H7 (cell line): ENCODE results near the gene ZNF107. TPM values are rescaled to one million over a fixed set of nuclear protein-coding genes. Genes with fewer than 3 reads are reported as not detected.
"Not testable (repeated sequence)": the region's sequence is repeated elsewhere in the genome, so short reads cannot be mapped to it uniquely, and the experiment has no call there.

ENCODE experiments used
- DNase-seq: peaks from one replicate; pipeline ENCODE4 v3.0.0; 2012
- H3K27me3 ChIP-seq: 2 replicates; pipeline ENCODE4 v1.6.0; 2011; ENCODE audit warnings: mild to moderate bottlenecking, low read length; ENCODE audit not compliant: control insufficient read depth, insufficient read depth
- H3K36me3 ChIP-seq: replicated peaks from 2 replicates; pipeline ENCODE4 v1.5.1; 2011; ENCODE audit warnings: low read length; ENCODE audit not compliant: control insufficient read depth, insufficient read depth
- H3K4me3 ChIP-seq: 2 replicates; pipeline ENCODE4 v1.5.1; 2011; ENCODE audit warnings: low read depth, mild to moderate bottlenecking, control low read depth, low read length, moderate library complexity; ENCODE audit not compliant: insufficient read depth
- total RNA-seq: library from RNA; depleted of rRNA; stranded (reverse); fragments of >200 nt; shearing (Covaris generic); gene quantifications from 2 replicates; pipeline ENCODE4 v1.2.3, GENCODE V29; 2014

The ZNF107 gene
- total RNA-seq, 1 experiment from 2014 or later: not detected

DNA sequence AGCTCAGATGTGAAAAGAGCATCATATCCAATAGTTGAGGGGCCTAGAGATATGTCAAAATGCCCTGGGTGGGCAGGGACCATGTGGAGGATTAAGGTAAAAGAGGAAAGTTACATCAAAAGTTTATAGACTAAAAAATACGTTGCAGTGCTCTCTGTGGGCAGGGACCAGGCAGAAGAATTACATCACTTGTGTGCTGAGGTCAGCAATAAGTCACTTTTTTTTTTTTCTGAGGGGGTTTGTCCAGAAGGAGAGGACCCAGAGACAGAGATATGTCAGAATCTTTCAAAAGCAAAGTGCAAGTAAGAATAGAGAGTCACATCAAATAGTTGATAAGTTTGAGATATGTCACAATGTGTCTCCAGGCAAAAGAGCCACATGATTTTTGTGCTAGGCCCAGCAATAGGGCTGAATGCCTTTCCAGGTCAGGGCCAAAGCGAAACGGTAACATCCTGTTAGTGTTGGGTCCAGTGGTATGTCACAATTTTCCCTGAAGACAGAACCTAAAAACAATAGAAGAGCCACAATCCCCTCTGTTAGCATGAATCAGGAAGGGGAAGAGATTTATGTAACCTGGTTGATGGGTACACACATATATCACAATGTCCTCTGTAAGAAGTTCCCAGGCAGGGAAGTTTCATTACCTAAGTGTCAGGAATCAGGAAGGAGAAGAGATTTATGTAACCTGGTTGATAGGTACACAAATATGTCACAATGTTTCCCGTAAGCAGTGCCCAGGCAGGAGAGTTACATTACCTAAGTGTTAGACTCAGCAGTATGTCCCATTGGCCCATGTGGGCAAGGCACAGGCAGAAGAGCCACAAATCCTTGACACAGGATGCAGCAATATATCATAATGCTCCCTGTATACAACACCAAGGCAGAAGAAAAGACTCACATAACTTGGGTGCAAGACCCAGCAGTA is 28.1 kb upstream of the ZNF107 start:
- DNase-seq: no peak
- no peak overlapping the region for H3K4me3 ChIP-seq
- H3K36me3 ChIP-seq: no peaks in the 10 kb centered on the region
- H3K27me3 ChIP-seq: no peaks in the 10 kb centered on the region

DNA sequence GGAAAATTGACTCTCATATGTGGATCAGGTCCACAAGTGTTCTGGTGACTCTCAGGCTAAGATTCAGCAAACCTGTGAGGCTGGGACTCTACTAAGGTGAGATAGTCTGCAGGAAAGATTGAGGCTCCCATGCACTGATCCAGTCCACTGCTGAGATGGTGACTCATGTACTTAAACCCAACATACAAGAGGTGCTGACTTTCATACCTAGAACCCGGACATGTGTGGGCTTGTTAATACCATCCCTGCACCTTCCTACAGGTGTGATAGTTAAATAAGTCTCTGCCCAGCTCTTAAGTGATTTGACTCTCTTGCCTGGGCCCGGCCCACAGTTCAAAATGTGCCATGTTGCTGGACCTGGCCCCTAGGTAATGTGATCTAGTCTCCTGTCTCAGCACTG is 27.1 kb upstream of the ZNF107 start:
- no peak overlapping the region for H3K4me3 ChIP-seq
- no peaks in the 10 kb centered on the region for H3K27me3 ChIP-seq
- no peaks in the 10 kb centered on the region for H3K36me3 ChIP-seq
- DNase-seq: no peak

DNA sequence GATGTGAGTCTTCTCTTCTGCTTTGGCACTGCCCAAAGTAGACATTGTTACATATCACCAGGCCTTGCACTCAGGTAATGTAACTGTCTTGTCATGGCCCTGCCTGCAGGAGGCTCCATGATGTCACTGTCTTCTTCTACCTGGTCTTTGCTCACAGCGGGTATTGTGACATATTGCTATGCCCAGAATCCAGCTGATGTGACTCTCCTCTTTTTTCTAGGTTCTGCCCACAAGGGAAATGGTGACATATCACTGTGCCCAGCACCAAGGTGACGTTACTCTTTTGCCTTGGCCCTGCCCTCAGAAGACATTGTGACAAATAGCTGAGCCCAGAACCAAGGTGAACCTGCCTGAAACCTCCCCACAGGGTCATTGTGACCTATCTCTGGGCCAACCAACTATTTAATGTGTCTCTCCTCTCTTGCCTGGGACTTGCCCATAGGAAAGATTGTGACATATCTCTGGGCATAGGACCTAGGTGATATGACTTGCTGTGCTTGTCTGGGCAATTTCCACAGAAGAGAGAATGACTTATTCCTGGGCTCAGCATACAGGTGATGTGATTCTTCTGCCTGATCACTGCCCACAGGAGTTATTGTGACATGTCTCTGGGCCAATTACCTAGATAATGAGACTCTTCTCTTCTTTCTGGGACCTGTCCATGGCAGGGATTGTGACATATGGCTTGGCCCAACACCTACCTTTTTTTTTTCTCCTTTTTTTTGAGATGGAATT is 26.5 kb upstream of the ZNF107 start:
- Histone ChIP-seq H3K4me3 (no peak overlapping the region), H3K27me3 (no peaks in the 10 kb centered on the region), H3K36me3 (no peaks in the 10 kb centered on the region)
- no peak for DNase-seq

DNA sequence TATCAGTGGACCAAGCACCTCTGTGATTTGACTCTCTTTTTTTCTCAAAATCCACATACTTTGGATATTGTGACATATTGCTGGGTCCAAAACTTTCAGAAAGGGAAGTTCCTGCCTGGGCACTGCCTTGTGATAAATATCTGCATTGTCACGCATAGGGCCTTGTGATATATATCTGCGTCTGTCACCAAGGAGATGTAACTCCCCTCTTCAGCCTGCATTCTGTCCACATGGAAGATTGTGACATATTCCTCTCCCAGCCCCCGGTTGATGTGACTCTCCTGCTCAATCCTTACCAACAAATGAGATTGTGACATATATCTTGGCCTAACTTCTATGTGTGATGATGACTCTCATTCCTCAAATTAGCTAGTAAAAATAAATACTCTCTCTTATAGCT is 25.4 kb upstream of the ZNF107 start:
- no peak for DNase-seq
- Histone ChIP-seq H3K4me3 (no peak overlapping the region), H3K36me3 (no peaks in the 10 kb centered on the region), H3K27me3 (no peaks in the 10 kb centered on the region)

DNA sequence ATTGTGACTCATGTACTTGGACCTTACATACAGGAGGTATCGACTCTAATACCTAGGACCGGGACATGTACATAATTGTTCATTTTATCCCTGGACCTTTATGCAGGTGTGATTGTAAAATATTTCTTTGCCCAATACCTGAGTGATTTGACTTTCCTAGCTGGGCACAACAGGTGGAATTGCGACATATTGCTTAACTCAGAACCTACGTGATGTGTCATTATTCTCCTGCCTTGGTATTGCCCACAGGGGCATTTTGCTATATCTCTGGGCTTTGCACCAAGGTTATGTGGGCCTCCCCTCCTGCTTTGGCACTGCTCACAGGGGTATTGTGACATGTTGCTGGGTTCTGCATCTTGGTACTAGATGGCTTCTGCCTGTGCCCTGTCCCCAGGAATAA is 23.9 kb upstream of the ZNF107 start:
- H3K36me3 ChIP-seq: no peaks in the 10 kb centered on the region
- H3K27me3 ChIP-seq: no peaks in the 10 kb centered on the region
- DNase-seq: no peak
- no peak overlapping the region for H3K4me3 ChIP-seq

DNA sequence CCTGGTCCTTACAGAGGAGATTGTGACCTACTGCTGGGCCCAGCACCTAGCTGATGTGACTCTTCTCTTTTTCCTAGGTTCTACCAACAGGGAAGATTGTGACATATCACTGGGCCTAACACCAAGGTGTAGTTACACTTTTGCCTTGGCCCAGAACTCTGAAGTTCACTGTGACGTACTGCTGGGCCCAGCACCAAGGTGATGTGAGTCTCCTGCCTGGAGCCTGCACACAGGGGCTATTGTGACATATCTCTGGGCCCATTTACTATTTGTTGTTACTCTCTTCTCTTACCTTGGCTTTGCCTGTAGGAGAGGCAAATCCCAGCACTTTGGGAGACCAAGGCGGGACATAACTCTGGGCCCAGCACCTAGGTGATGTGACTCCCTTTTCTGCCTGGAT is 23.1 kb upstream of the ZNF107 start:
- no peak for DNase-seq
- Histone ChIP-seq H3K36me3 (no peaks in the 10 kb centered on the region), H3K27me3 (no peaks in the 10 kb centered on the region), H3K4me3 (no peak overlapping the region)

DNA sequence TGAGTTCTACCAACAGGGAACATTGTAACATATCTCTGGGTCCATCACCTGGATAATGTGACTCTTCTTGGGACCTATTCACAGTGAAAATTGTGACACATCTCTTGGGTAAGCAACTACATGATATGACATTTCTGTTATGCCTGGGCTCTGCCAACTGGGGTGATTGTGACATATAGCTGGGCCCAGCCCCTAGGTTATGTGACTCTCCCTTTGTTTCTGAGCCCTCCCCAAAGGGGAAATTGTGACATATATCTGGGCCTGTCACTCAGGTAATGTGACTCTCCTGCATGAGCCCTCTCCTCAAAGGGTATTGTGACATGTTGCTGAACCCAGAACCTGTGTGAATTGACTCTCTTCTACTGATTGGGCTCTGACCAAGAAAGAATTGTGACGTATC is 22.4 kb upstream of the ZNF107 start:
- DNase-seq: no peak
- Histone ChIP-seq H3K27me3 (no peaks in the 10 kb centered on the region), H3K4me3 (no peak overlapping the region), H3K36me3 (no peaks in the 10 kb centered on the region)

DNA sequence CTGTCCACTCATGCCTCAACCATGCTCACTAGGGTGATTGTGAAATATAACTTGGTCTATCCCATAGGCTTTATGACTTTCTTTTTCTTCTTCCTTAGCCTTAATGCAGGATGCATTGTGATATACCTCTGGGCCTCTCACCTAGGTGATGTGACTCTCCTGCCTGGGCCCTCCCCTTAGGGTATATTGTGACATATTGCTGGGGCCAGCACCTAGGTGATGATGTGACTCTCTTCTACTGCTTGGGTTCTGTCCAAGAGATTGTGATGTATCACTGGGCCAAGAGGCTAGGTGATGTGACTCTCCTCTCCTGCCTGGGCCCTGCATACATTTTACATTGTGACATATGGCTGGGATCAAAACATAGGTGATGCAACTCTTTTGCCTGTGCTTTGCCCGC is 14.7 kb upstream of the ZNF107 start:
- no peaks in the 10 kb centered on the region for H3K36me3 ChIP-seq
- DNase-seq: no peak
- H3K27me3 ChIP-seq: no peaks in the 10 kb centered on the region

DNA sequence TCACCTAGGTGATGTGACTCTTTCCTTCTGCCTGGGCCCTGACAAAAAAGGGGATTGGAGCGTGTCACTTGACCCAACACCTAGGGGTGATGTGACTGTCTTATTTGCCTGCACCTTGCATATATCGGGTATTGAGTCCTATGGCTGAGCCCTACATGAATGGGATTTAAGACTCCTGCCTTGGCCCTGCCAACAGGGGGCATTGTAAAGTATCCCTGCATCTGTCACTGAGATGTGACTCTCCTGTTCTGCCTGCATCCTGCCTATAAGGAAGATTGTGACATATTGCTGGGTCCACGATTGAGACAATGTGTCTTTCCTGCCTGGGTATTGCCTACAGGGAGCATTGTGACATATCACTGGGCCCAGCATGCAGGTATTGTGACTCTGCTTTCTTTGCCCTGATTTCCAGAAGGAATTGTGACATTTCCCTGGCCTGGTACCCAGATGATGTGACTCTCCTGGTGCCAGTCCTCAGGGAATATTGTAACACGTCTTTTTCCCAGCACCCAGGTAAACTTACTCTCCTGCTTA is 14.2 kb upstream of the ZNF107 start:
- Histone ChIP-seq H3K36me3 (no peaks in the 10 kb centered on the region), H3K4me3 (no peak overlapping the region), H3K27me3 (no peaks in the 10 kb centered on the region)
- DNase-seq: no peak

More for the DNA sequence above, 14.7 kb upstream of the ZNF107 start:
- H3K4me3 ChIP-seq: no peak overlapping the region

DNA sequence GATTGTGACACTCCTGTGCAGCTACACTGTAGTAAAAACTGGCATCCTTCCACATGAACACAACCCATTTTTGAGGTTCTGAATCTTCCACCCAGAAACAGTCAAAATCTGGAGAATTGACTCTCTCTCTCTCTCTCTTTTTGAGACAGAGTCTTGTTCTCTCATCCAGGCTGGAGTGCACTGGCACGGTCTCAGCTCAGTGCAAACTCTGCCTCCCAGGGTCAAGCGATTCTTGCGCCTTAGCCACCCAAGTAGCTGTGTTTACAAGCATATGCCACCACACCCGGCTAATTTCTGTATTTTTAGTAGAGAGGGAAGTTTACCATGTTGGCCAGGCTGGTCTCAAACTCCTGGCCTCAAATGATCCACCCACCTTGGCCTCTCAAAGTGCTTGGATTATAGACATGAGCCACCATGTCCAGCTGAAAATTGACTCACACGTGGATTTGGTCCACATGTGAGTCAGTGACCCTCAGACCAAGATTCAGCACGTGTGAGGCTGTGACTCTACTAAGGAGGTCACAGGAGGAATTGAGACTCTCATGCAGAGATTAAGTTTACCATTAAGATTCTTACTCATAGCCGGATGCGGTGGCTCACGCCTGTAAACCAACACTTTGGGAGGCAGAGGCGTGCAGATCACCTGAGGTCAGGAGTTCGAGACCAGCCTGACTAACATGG is 12.1 kb upstream of the ZNF107 start:
- DNase-seq: no peak
- Histone ChIP-seq H3K27me3 (no peaks in the 10 kb centered on the region), H3K36me3 (no peaks in the 10 kb centered on the region), H3K4me3 (no peak overlapping the region)

DNA sequence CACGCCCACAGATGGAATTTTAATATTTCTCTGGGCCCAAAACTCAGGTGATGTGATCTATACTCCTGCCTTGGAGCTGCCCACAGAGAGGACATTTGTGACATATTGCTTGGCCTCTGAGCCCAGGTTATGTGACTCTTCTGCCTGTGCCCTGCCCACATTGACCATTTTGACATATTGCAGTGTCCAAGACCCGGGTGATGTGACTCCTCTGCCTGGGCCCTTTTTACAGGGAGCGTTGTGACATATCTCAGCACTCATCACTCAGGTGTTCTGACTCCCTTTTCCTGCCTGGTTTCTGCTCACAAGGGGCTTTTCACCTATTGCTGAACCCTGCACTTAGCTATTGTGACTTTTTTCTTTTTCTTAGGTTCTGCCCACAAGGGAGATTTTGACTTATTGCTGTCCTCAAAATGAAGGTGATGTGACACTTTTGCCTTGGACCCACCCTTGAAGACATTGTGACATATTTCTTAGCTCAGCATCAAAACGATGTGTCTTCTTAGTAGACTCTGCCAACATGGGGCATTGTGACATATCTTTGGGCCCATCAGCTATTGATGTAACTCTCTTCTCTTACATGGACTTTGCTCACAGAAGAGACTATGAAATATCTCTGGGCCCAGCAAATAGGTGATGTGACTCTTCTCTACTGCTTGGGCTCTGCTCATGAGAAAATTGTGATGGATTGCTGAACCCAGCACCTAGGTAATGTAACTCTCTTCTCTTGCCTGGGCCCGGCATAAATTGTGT is 11.0 kb upstream of the ZNF107 start:
- H3K36me3 ChIP-seq: no peaks in the 10 kb centered on the region
- H3K27me3 ChIP-seq: no peaks in the 10 kb centered on the region
- no peak overlapping the region for H3K4me3 ChIP-seq
- no peak for DNase-seq

DNA sequence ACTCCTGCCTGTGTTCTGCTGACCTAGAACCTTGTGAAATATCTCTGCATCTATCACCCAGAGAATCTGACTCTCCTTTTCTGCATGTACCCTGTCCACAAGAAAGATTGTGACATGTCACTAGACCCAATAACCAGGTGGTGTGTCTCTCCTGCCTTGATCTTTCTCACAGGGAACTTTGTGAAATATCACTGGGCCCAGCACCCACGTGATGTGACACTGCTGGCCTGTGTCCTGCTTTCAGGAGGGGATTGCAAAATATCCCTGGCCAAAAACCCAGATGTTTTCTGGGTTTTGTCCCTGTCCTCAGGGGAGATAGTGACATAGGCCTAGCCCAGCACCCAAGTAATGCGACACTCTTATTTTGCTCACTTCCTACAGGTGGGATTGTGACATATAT is 10.1 kb upstream of the ZNF107 start:
- Histone ChIP-seq H3K36me3 (no peaks in the 10 kb centered on the region), H3K4me3 (no peak overlapping the region), H3K27me3 (no peaks in the 10 kb centered on the region)
- DNase-seq: no peak

DNA sequence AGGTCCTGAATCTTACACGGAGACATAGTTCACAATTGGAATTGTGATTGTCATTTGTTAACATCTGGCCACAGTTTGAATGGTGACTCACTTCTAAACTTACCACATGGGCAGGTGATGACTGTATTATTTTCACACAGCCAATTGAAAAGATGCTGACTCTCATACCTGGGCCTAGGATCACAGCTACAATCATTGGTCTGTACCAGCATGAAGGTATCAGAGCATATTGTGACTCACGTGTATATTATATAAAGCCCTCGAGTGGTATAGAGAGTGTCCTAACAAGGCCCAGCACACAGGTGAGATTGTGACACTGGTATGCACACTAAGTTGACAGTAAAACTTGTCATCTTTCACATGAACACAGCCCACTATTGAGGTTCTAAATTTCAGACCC is 9.4 kb upstream of the ZNF107 start:
- no peak for DNase-seq
- no peak overlapping the region for H3K4me3 ChIP-seq
- H3K27me3 ChIP-seq: no peaks in the 10 kb centered on the region
- no peaks in the 10 kb centered on the region for H3K36me3 ChIP-seq

DNA sequence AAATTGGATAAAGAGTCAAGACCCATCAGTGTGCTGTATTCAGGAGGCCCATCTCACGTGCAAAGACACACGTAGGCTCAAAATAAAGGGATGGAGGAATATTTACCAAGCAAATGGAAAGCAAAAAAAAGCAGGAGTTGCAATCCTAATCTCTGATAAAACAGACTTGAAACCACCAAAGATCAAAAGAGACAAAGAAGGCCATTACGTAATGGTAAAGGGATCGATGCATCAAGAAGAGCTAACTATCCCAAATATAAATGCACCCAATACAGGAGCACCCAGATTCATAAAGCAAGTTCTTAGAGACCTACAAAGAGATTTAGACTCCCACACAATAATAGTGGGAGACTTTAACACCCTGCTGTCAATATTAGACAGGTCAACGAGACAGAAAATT is 3.8 kb upstream of the ZNF107 start:
- H3K4me3 ChIP-seq, DNase-seq, H3K27me3 ChIP-seq, H3K36me3 ChIP-seq: not testable (repeated sequence)
